Effector CD4-positive, alpha-beta T cell (primary cell): ENCODE measurements around the gene CT47A1. TPM values are rescaled to one million over a fixed set of nuclear protein-coding genes. Genes with fewer than 3 reads are reported as not detected.
"Not testable (repeated sequence)": the region's sequence is repeated elsewhere in the genome, so short reads cannot be mapped to it uniquely, and the experiment has no call there.

ENCODE experiments used
- DNase-seq: peaks from one replicate; pipeline ENCODE4 v3.0.0-alpha.2; 2020
- total RNA-seq: gene quantifications from one replicate; lab custom pipeline; 2026; lab: John Stamatoyannopoulos, UW

The CT47A1 gene
- not detected for total RNA-seq

DNA sequence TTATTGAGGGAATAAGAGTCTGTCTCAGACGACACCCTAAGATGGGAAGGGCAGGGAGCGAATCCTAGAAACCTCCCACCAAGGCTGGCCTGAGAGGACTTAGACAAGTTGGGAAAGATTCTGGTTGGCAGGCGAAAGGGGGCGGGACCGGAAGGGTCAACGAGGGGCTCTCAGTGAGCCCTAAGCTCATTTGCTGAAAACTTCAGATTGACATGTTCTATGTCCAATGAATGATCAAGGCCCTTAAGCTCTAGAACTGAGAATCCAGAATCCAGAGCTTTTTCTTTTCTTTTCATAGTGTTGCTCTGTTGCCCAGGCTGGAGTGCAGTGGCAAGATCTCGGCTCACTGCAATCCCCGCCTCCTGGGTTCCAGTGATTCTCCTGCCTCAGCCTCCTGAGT, at the start of gene CT47A1:
TSS of gene CT47A1 (minus strand) at position 101 of the 400 bp plus-strand sequence. CDS start 231 bp downstream, outside the sequence.
- DNase-seq, result not testable (repeated sequence)

DNA sequence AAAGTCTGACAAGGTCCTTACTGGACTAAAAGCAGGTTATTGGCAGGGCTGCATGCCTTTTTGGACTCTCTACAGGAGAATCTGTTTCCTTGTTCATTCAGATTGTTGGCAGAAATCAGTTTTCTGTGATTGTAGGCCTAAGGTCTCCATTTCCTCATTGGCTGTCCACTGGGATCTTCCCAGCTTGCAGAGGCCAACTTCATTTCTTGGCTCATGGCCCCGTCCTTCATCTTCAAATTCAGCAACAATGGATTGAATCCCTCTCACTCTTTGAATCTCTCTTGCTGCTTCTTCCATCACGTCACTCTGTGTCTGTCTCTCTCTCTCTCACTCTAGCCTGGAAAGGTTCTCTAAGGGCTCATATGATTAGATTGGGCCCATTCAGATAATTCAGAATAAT, 47.0 kb upstream of the CT47A1 start:
- no peak for DNase-seq

DNA sequence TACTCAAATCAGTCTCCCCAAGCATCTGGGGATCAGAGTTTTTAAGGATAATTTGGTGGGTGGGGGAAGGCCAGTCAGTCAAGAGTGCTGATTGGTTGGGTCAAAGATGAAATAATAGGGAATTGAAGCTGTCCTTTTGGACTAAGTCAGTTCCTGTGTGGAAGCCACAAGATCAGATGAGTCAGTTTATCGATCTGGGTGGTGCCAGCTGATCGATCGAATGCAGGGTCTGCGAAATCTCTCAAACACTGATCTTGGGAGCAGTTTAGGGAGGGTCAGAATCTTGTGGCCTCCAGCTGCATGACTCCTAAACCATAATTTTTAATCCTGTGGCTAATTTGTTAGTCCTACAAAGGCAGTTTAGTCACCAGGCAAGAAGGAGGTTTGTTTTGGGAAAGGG, 44.5 kb upstream of the CT47A1 start:
- DNase-seq, result no peak

DNA sequence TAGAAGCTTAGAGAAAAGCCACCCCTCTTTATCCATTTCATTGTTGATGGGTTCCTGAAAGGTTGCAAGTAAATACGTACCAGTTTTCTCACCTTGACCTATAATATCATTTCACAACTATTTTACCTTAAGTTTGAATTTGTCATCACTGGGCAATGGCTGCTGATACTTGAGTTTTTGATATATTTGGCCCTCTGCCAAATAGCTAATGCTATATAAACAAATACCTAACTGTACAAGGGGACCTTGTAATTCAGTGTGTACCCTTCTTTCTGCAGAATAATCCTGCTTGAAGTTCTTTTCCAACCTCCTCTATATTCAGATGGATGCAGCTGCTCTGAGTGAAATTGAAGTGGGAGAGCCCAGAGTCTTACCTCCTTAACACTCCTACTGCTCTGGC, 42.9 kb upstream of the CT47A1 start:
- DNase-seq, result no peak

DNA sequence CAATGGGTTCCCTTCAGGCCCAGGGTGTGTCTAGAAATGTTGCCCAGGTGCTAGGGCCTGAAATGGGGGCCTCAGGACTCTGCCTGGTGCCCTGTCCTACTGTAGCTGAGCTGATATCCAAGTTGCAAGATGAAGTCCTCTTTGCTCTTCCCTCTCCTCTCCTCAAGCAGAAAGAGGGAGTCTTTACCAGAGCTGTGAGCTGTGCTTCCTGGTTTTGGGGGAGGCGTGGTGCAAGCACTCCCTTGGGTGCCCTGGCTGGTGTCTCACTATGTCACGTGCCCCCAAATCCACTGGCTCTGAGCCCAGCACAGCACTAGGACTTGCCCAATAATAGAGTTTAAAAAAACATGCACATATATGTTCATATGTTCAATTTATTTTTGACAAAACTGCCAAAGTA, 29.3 kb upstream of the CT47A1 start:
- DNase-seq, result no peak

DNA sequence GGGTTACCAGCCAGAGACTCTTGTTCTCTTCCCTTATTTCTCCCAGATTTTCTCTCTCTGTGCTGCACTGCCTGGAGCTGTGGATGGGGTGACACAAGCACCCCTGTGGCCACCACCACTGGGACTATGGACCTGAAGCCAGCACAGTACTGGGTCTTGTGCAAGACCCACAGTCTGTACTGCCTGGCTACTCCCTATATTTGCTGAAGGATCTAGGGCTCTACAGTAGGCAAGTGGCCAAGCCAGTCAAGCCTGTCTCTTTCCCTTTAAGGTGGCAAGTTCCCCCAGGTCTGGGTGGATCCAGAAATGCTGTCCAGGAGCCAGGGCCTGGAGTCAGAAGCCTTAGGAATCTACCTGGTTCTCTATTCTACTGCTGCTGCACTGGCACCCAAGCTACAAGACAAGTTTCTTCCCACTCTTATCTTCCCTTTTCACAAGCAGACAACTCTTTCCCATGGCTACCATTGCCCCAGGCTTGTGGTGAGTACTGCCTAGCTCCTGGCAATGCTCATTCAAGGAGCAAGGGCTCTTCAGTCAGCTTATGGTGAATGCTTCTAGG, 28.4 kb upstream of the CT47A1 start:
- no peak for DNase-seq

DNA sequence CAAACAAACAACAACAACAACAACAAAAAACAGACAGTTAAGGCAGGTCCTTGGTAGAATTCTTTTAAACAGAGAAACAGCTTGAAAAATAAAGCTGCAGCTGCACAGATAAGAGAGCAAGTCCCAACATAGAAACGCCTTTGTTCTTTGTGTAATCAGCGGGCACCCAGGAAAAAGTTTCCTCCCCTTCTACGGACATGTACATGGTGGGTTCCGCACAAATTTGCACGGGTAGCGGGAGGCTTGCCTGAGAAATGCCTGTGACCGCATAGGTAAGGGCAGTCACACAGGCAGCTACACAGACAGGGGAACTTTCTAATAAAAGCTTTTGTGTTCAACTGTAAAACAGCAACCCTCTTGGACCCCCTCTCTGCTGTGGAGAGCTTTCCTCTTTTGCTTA, 25.7 kb upstream of the CT47A1 start:
- no peak for DNase-seq

DNA sequence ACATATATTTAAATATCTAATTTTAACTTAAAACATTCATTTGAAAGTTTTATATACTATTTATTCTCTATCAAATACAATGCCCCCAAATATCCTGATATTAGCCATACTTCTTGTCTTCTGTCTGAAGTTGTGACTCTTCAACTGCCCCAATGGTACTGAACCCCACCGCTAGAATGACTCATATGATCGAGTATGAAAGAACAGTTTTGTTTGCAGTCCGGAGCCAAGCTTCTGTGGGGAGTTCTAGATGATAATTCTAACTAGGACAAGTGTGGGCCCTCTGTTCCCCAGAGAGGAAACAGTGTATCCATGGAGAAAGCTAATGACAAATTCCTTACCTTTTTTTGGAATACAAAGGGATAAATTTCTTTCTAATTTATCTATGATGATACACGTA, 24.7 kb upstream of the CT47A1 start:
- no peak for DNase-seq

DNA sequence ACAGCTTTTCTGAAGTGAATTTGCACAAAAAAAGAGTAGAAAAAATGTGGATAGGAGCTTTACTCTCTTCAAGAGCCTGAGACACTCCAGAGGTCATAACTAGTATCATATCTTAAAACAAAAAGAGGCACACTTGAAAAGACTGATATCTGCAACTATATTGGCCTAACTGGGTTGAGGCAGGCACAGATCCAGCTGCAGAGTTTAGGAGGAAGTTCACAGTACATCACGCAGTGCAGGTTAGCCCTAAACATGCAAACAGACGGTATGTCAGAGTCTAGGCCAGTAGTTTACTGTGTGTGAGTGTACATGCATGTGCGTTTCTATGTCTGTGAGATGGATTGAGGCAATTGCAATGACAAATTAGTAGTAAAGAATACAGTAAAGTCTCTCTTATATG, 24.2 kb upstream of the CT47A1 start:
- DNase-seq, result no peak

DNA sequence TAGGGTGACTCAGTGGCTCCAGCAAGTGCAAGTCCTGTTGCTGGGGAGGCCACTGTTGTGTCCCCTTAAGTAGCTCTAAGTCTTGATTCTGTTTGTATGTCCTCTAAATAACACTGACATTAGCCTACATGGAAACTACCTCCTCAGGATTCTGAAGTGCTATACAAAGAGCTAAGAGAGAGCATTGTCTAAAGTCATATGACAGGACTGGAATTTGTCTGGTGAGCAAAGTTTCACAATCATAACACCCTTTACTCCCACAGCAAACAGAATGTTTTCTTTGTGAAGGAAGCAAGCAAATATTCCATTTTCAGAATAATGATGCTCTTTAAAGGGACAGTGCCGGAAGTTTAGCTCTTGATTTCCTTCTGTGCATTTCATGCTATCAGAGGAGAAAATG, 23.4 kb upstream of the CT47A1 start:
- DNase-seq, result no peak

DNA sequence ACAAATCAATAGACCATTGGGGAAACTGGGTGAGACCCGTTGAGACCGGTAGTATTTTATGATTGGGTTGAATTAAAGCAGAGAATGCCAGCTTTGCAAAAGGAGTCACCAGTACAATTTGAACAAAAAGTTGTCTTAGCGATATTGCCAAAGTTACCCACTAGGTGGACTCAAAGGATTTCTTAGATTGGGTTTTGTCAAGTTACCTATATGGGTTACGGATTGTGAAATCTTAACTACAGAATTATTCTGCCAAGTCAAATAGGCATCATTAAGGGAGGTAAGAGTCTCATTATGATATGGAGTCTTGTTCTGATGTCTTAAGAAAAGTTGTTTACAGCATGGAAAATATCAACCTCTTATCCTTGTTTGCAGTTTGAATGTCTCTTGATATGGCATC, 15.0 kb upstream of the CT47A1 start:
- no peak for DNase-seq

DNA sequence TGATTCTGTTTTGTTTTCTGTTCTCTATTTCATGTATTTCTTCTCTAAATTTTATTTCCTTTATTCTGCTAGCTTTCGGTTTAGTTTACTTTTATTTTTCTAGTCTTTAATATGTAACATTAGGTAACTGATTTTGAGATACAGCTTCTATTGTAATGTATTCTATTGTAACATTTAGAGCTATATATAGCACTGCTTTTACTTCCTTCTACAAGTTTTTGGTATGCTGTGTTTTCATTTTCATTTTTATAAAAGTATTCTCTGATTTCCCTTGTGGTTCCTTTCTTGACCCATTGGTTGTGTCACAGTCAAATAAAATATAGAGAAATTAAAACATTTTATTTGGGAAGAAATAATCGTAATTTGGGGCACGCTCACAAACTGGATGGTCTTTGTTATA, 13.9 kb upstream of the CT47A1 start:
- DNase-seq, result no peak

DNA sequence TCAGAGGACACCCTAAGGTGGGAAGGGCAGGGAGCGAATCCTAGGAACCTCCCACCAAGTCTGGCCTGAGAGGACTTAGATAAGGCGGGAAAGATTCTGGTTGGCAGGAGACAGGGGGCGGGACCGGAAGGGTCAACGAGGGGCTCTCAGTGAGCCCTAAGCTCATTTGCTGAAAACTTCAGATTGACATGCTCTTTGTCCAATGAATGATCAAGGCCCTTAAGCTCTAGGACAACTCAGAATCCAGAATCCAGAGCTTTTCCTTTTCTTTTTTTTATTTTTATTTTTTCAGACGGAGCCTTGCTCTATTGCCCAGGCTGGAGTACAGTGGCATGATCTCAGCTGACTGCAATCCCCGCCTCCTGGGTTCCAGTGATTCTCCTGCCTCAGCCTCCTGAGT, 29.1 kb downstream of the CT47A1 start, which contains the start of gene CT47A7:
TSS of gene CT47A7 (minus strand) at position 101 of the 400 bp plus-strand sequence. CDS start 255 bp downstream, outside the sequence.
- not testable (repeated sequence) for DNase-seq
